H7 (cell line): ENCODE data around the gene GATM. TPM values are rescaled to one million over a fixed set of nuclear protein-coding genes. Genes with fewer than 3 reads are reported as not detected.

Experiments used
- DNase-seq: peaks from one replicate; pipeline ENCODE4 v3.0.0; 2012
- H3K27me3 ChIP-seq: 2 replicates; pipeline ENCODE4 v1.6.0; 2011; ENCODE audit warnings: mild to moderate bottlenecking, low read length; ENCODE audit not compliant: control insufficient read depth, insufficient read depth
- H3K36me3 ChIP-seq: replicated peaks from 2 replicates; pipeline ENCODE4 v1.5.1; 2011; ENCODE audit warnings: low read length; ENCODE audit not compliant: control insufficient read depth, insufficient read depth
- H3K4me3 ChIP-seq: 2 replicates; pipeline ENCODE4 v1.5.1; 2011; ENCODE audit warnings: low read depth, mild to moderate bottlenecking, control low read depth, low read length, moderate library complexity; ENCODE audit not compliant: insufficient read depth
- total RNA-seq: library from RNA; depleted of rRNA; stranded (reverse); fragments of >200 nt; shearing (Covaris generic); gene quantifications from 2 replicates; pipeline ENCODE4 v1.2.3, GENCODE V29; 2014

Gene GATM
- total RNA-seq, 1 experiment from 2014 or later, result 37.6 TPM

- Histone ChIP-seq H3K4me3 (no peak overlapping the region), H3K36me3 (no peaks in the 10 kb centered on the region), H3K27me3 (no peaks in the 10 kb centered on the region; the same call in 1 of the 2 replicates)
Measured at GRCh38 chr15:45397116-45397665, 18.8 kb upstream of the GATM start.

GRCh38 chr15:45395943-45396342 lies 17.6 kb upstream of the GATM start:
- H3K27me3 ChIP-seq, result no peaks in the 10 kb centered on the region; the same call in 1 of the 2 replicates

More at GRCh38 chr15:45397116-45397665, 18.8 kb upstream of the GATM start:
- no peak for DNase-seq

GRCh38 chr15:45394681-45395080 lies 16.3 kb upstream of the GATM start:
- no peak for DNase-seq
- H3K4me3 ChIP-seq, result no peak overlapping the region
- H3K27me3 ChIP-seq, result no peaks in the 10 kb centered on the region; the same call in 1 of the 2 replicates
- no peaks in the 10 kb centered on the region for H3K36me3 ChIP-seq

More at GRCh38 chr15:45395943-45396342, 17.6 kb upstream of the GATM start:
- no peak for DNase-seq
- no peaks in the 10 kb centered on the region for H3K36me3 ChIP-seq
- no peak overlapping the region for H3K4me3 ChIP-seq

GRCh38 chr15:45393851-45394250 lies 15.5 kb upstream of the GATM start:
- Histone ChIP-seq H3K4me3 (no peak overlapping the region), H3K36me3 (no peaks in the 10 kb centered on the region), H3K27me3 (no peaks in the 10 kb centered on the region; the same call in 1 of the 2 replicates)
- DNase-seq, result no peak

DNA sequence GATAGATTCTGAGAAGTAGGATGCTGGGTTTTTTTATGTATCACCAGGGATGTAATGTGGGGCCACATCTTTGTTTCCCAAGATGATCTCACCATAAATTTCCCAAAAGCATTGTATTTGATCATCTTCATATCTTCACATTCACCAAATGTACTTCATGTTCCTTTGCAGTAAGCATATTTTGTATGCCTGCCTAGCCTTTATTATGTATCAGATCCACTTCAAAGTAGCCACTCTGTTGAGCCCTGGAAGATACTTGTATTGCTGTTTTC lies 14.2 kb upstream of the GATM start:
- no peak for DNase-seq
- no peak overlapping the region for H3K4me3 ChIP-seq
- H3K36me3 ChIP-seq, result no peaks in the 10 kb centered on the region
- H3K27me3 ChIP-seq, result no peaks in the 10 kb centered on the region; the same call in 1 of the 2 replicates

DNA sequence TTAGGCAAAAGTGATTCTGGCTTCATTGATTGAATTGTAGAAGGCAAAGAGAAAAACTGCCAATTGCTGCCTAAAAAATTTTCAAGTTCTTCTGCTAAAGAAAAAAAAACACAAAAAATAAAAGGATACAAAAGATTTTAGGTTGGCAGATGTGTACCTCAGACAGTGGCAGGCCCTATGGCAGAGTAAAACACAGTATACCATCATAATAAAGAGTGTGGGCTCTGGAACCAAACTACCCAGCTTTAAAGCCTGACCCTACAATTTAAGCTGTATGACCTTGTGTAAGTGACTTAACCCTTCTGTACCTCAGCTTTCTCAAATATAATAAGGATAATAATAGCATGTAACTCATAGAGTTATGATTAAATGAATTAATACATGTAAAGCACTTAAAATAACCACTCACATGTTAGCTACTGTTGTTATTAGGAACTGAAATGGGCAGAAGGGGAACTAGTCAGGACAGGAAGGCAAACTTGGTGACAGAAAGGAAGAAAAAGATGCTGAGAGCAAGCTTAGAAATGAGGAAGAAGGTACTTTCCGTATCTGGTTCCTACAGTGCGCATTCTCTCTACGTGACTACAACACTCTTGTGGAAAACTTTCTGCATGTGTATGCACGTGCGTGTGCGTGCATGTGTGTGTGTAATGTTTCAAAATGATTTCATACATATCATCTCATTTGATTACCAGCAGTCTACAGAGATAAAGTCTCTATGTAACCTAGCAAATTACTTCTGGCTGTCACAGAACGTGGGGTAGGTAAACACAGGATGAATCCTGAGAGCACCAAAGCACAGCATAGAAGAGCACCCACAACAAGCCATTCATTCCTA lies 13.6 kb upstream of the GATM start:
- no peaks in the 10 kb centered on the region for H3K36me3 ChIP-seq
- no peak overlapping the region for H3K4me3 ChIP-seq
- DNase-seq, result no peak
- no peaks in the 10 kb centered on the region; the same call in 1 of the 2 replicates for H3K27me3 ChIP-seq

- Histone ChIP-seq H3K36me3 (no peaks in the 10 kb centered on the region), H3K27me3 (peaks cover 1% of the 10 kb centered on the region; the same call in 1 of the 2 replicates), H3K4me3 (no peak overlapping the region)
- no peak for DNase-seq
Measured at GRCh38 chr15:45389351-45389750, 11.0 kb upstream of the GATM start.

DNA sequence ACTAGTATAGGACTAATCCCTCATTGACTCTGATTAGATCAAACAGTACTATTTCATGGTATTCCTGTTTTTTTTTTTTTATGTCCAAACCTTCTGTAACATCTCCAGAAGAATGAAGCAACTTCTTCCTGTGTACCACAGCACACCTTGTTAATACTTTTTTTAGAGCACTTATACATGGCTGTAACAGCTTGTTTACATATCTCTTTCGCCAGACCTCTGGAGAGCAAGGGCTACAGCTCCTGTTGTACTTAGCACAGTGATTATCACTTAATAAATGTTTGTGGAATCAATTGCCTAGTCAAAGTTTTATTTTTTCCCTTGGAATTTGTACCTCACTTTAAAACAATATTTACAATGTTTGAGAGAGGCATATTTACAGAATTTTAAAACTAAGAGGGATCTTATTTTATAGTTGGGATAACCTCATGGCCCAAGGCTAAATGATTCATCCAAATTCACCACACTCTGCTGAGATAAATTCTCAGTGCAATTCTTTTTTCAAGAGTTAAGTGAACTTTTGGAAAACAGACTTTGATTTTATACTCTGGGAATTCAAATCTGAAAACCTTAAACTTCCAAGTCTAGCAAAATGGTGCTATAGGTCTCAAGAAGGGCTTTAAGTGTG lies 9.2 kb upstream of the GATM start:
- DNase-seq, result no peak
- Histone ChIP-seq H3K27me3 (peaks cover 1% of the 10 kb centered on the region; the same call in 1 of the 2 replicates), H3K4me3 (no peak overlapping the region), H3K36me3 (no peaks in the 10 kb centered on the region)

GRCh38 chr15:45386974-45387373 lies 8.6 kb upstream of the GATM start:
- no peak overlapping the region for H3K4me3 ChIP-seq
- no peak for DNase-seq
- peaks cover 1% of the 10 kb centered on the region; the same call in 1 of the 2 replicates for H3K27me3 ChIP-seq
- H3K36me3 ChIP-seq, result no peaks in the 10 kb centered on the region

DNA sequence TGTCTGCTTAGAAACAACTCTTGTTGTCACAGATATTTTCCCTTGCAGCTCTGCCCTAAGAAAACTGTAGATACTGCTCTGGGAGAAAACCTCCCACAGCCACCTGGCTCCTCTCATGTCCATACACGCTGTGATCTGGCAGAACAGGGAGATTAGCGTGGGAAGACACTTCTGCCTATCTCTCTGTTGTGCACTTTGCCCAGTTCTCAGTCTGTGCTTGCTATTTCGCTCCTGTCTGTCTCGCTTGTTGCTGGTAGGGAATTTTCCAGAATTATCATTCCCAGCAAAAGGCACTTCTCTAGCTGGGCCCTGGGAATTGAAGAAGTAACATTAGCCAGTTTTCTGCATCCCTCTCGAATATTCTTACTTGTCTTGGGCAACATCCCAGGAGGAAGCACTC lies 8.1 kb upstream of the GATM start:
- Histone ChIP-seq H3K27me3 (peaks cover 3% of the 10 kb centered on the region; the same call in 1 of the 2 replicates), H3K4me3 (no peak overlapping the region)
- no peak for DNase-seq

DNA sequence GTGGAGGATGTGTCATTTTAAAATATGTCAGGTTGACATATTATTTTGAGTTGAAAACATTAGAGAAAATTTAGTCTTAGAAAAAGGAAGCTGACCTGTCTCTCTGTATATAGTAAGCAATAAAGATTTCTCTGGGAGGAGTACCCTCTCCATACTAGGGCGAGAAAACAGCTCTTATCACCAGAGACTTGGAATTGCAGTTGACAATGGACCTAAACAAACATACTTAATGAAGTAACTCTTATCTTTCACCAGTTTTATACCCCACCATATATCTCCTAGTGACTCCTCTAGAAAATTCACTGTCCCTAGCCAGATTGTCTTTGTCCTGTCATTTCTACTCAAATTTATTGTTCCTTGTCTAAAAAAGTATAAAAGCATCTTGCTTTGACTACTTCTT lies 7.2 kb upstream of the GATM start:
- DNase-seq, result no peak
- no peak overlapping the region for H3K4me3 ChIP-seq
- H3K27me3 ChIP-seq, result peaks cover 5% of the 10 kb centered on the region; the same call in 1 of the 2 replicates
- H3K36me3 ChIP-seq, result no peaks in the 10 kb centered on the region

More for the DNA sequence above, 8.1 kb upstream of the GATM start:
- H3K36me3 ChIP-seq, result no peaks in the 10 kb centered on the region

GRCh38 chr15:45384700-45385099 lies 6.4 kb upstream of the GATM start:
- Histone ChIP-seq H3K36me3 (no peaks in the 10 kb centered on the region), H3K27me3 (peaks cover 8% of the 10 kb centered on the region; the same call in 1 of the 2 replicates), H3K4me3 (no peak overlapping the region)
- DNase-seq, result no peak

GRCh38 chr15:45378913-45379262 lies 544 bp upstream of the GATM start:
- Histone ChIP-seq H3K27me3 (peaks cover 45% of the 10 kb centered on the region), H3K4me3 (peak overlapping the region; percentile 86; the same call in 1 of the 2 replicates)
- peak; percentile 52 for DNase-seq

GRCh38 chr15:45377609-45378148 lies 665 bp downstream of the GATM start:
- H3K4me3 ChIP-seq, result peak overlapping the region; percentile 86
- DNase-seq, result peak; percentile 63
- no peaks in the 10 kb centered on the region for H3K36me3 ChIP-seq
- H3K27me3 ChIP-seq, result peaks cover 45% of the 10 kb centered on the region

More at GRCh38 chr15:45378913-45379262, 544 bp upstream of the GATM start:
- H3K36me3 ChIP-seq, result no peaks in the 10 kb centered on the region
